Central memory CD8-positive, alpha-beta T cell (primary cell): ENCODE measurements around the gene TUBGCP3.
A peak's percentile ranks its signal among the peaks of the same experiment; 100 is the strongest.
"Not testable (repeated sequence)": the region's sequence is repeated elsewhere in the genome, so short reads cannot be mapped to it uniquely, and the experiment has no call there.

Experiments used
- ATAC-seq: fragments of 150-1000 bp; cut with Tn5 transposase; replicated peaks from 2 replicates; pipeline ENCODE4 v1.10.0; 2022; ENCODE audit warnings: mild to moderate bottlenecking, moderate FRiP score, moderate number of reproducible peaks; ENCODE audit not compliant: poor library complexity, severe bottlenecking; ENCODE audit errors: extremely low read depth
- DNase-seq, 2 donors: peaks; one replicate each; pipeline ENCODE4 v3.0.0; 2021; ENCODE audit warnings: low spot score in 2 of 2
- H3K27ac Mint-ChIP-seq: one replicate; pipeline ENCODE4 v1.8.0; 2022; ENCODE audit warnings: low read depth, mild to moderate bottlenecking, moderate library complexity, mixed read lengths
- H3K27me3 Mint-ChIP-seq: one replicate; pipeline ENCODE4 v1.8.0; 2022; ENCODE audit warnings: mixed read lengths
- H3K36me3 Mint-ChIP-seq: one replicate; pipeline ENCODE4 v1.8.0; 2022; ENCODE audit warnings: mild to moderate bottlenecking, moderate library complexity, mixed read lengths; ENCODE audit not compliant: insufficient read depth
- H3K4me1 Mint-ChIP-seq: one replicate; pipeline ENCODE4 v1.8.0; 2022; ENCODE audit warnings: mixed read lengths
- H3K4me3 Mint-ChIP-seq: one replicate; pipeline ENCODE4 v1.8.0; 2022; ENCODE audit warnings: mild to moderate bottlenecking, moderate library complexity, mixed read lengths
- H3K9me3 Mint-ChIP-seq: one replicate; pipeline ENCODE4 v1.8.0; 2022; ENCODE audit warnings: mixed read lengths

TUBGCP3 gene, protein sequence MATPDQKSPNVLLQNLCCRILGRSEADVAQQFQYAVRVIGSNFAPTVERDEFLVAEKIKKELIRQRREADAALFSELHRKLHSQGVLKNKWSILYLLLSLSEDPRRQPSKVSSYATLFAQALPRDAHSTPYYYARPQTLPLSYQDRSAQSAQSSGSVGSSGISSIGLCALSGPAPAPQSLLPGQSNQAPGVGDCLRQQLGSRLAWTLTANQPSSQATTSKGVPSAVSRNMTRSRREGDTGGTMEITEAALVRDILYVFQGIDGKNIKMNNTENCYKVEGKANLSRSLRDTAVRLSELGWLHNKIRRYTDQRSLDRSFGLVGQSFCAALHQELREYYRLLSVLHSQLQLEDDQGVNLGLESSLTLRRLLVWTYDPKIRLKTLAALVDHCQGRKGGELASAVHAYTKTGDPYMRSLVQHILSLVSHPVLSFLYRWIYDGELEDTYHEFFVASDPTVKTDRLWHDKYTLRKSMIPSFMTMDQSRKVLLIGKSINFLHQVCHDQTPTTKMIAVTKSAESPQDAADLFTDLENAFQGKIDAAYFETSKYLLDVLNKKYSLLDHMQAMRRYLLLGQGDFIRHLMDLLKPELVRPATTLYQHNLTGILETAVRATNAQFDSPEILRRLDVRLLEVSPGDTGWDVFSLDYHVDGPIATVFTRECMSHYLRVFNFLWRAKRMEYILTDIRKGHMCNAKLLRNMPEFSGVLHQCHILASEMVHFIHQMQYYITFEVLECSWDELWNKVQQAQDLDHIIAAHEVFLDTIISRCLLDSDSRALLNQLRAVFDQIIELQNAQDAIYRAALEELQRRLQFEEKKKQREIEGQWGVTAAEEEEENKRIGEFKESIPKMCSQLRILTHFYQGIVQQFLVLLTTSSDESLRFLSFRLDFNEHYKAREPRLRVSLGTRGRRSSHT

DNA sequence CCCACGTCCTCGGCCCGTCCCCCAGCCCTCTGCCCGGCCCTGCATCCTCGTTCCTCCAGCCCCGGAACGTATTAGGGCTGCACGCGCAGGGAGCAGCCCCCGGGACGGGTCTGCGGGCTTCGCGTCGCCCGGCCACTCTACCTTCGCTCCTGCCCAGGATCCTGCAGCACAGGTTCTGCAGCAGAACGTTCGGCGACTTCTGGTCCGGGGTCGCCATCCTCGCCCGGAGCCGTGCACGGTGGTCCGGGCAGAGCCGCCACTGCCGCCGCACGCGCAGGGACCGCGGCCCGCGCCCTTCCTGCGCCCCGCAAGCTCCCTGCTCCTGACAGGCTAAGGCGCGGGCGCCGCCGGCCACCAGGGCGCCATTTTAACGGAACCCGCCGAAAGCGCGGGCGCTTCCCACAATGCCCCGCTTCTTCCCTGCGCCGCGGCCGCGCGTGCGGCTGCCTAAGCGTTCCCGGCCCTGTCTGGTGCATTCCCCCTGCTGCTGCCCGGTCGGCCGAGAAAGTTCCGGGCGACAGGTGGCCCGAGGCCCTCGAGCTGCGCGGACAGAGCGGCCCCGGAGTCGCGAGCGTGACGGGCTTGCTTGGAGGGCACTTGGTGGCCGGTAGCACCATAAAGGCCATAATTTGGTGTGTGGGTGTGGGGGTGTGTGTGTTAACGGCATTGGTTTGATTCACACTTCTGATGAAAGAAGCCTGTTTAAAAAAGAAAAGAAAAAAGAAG is at the start of gene TUBGCP3:
TSS of gene TUBGCP3 (minus strand) at position 390 of the 726 bp plus-strand sequence. CDS start at position 217, 173 bp downstream.
- no peaks in the 10 kb centered on the region for H3K9me3 Mint-ChIP-seq
- peak within 1 kb of the TSS; percentile 91 for H3K4me3 Mint-ChIP-seq
- H3K36me3 Mint-ChIP-seq, result peaks cover 9% of the 10 kb centered on the region
- ATAC-seq (peak; percentile 81), DNase-seq (peak; percentile 48 to 54)
- H3K27ac Mint-ChIP-seq, result peak within 1 kb of the TSS; percentile 91
- peaks cover 6% of the 10 kb centered on the region for H3K27me3 Mint-ChIP-seq
- H3K4me1 Mint-ChIP-seq, result peaks cover 34% of the 10 kb centered on the region

DNA sequence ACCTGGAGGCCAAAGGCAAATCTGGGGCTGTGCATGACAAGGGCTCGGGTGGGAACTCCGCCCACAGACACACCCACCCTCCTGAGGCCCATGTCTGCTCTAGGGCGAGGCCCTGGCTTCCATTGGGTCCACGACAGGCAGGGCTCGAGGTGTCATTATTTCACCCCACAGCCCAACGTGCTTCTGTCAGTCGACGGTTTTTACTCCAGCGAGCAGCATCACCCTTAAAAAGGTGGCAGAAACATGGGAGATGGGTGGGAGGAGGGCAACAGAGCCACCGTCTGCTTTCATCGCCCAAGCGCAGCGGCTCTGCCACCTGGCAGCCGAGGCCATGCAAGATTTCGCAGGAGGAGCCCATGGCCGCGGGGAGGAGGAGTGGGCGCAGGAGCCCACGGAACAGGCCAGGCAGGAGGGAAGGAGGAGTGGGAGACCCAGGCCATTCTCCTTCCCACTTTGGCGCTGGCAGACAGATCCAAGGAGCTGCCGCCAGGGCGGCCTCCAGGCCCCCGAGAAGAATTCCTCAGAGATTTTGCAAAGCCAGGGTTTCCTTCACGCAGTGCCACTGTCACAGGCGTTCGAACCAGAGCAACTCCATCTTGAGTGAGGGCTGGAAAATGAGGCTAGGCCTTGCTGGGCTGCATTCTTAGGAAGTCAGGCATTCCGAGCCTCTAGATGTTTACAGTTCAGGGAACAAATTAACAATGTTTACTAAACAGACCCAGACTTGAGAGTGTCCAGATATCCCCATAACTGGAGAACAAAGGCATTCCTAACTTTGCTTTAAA is 49.3 kb upstream of the TUBGCP3 start:
- no peak for DNase-seq
- Mint-ChIP-seq H3K27ac (no peak overlapping the region), H3K27me3 (peaks cover 55% of the 10 kb centered on the region), H3K36me3 (peaks cover 3% of the 10 kb centered on the region), H3K4me3 (no peak overlapping the region), H3K4me1 (peaks cover 5% of the 10 kb centered on the region), H3K9me3 (no peaks in the 10 kb centered on the region)
- ATAC-seq, result no peak

DNA sequence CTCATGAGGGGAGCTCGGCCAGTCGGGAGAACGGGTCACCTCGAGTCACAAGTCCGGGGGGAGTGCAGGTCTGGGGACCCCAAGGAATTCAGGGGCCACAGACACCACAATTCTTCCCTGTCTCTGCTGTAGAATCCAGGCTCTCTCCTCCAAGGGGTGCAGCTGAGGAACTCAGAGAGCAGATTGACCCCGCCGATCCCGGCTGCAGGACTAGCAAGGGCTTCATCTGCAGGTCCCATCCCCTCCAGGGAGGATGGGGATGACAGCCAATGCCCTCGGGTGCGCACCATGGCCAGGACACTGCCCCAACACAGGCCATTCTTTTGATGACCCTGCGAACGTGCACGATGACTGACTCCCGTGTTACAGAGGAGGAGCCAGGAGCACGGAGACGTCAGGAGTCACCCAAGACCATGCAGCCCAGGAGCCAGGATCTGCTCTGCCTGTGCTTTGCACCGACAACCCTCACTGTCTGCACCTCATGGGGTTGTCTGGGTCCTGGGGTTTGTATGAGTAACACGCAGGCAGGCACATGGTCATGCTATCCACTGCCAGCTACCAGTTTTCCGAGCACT is 48.5 kb upstream of the TUBGCP3 start:
- peaks cover 3% of the 10 kb centered on the region for H3K36me3 Mint-ChIP-seq
- no peak overlapping the region for H3K27ac Mint-ChIP-seq
- peaks cover 48% of the 10 kb centered on the region for H3K27me3 Mint-ChIP-seq
- DNase-seq (no peak), ATAC-seq (no peak)
- H3K4me3 Mint-ChIP-seq, result no peak overlapping the region
- no peaks in the 10 kb centered on the region for H3K9me3 Mint-ChIP-seq
- H3K4me1 Mint-ChIP-seq, result peaks cover 5% of the 10 kb centered on the region

DNA sequence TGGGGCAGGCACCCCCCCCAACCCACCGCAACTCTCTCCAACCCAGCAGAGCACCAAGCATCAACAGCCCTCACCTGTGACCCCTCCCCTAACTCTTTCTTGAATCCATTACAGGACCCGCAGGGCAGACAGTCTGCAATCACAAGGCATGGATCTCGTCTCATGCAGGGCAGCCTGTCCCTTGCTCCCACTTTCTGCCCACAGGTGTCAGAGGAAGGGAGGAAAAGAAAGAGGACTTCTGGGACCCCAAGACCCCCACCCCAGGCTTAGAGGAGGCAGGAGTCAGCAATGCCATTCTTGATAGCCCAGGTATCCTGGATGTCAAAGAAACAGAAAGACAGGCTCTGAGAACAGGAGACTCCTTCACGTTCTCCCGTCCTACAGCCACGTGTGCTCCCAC is 47.4 kb upstream of the TUBGCP3 start:
- DNase-seq (no peak), ATAC-seq (no peak)
- no peaks in the 10 kb centered on the region for H3K9me3 Mint-ChIP-seq
- no peak overlapping the region for H3K4me3 Mint-ChIP-seq
- peaks cover 5% of the 10 kb centered on the region for H3K4me1 Mint-ChIP-seq
- peaks cover 3% of the 10 kb centered on the region for H3K36me3 Mint-ChIP-seq
- H3K27me3 Mint-ChIP-seq, result peaks cover 41% of the 10 kb centered on the region
- no peak overlapping the region for H3K27ac Mint-ChIP-seq

DNA sequence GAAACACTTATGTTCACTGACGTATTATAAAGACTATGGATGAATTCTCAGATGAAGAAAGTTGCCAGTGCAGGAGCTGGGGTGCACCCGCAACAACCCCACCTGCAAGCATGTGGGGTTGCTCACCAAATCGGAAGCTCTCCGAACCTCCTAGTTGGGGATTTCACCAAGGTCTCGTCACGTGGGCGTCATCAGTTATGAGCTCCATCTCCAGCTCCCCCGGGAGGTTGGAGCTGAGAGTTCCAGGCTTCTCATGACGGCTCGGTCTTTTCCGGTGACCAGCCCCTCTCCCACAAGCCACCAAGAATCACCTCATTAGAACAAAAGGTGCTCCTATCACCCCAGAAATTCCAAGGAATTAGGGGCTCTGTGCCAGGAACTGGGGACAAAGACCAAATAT is 46.1 kb upstream of the TUBGCP3 start:
- Mint-ChIP-seq H3K9me3 (no peaks in the 10 kb centered on the region), H3K27ac (no peak overlapping the region), H3K27me3 (peaks cover 31% of the 10 kb centered on the region), H3K4me3 (no peak overlapping the region), H3K4me1 (no peaks in the 10 kb centered on the region), H3K36me3 (no peaks in the 10 kb centered on the region)
- ATAC-seq, result no peak
- no peak for DNase-seq

DNA sequence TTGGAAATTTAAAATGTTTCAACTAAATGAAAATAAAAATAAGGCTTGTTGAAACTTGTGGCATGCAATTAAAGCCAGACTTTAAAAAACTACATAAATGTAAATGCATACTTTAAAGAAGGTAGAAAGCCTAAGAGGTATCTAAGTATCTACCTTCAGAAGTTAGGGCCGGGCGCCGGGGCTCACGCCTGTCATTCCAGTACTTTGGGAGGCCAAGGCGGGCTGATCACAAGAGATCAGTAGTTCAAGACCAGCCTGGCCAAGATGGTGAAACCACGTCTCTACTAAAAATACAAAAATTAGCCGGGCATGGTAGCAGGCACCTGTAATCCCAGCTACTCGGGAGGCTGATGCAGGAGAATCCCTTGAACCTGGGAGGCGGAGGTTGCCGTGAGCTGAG is 42.3 kb upstream of the TUBGCP3 start:
- H3K27ac Mint-ChIP-seq, H3K4me3 Mint-ChIP-seq, H3K9me3 Mint-ChIP-seq, H3K4me1 Mint-ChIP-seq, H3K36me3 Mint-ChIP-seq, ATAC-seq, DNase-seq: not testable (repeated sequence)
- peaks cover 32% of the 10 kb centered on the region for H3K27me3 Mint-ChIP-seq

DNA sequence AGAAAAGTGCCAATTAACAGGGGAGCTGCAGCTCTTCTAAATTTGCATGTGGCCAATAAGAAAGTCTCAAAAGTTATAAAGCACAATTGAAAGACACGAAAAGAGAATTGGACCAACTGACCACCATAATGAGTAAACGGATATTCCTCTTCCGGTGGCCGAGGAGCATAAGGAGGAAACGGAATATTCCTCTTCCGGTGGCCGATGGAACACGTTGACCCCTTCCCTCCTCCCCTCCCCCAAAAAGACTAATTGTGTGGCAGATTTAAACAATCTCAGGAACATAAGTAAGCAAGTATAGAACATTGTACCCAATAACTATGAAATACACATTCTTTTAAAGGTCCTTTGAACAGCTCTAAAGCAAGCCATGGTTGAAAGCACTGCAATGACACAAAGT is 41.2 kb upstream of the TUBGCP3 start:
- peaks cover 43% of the 10 kb centered on the region for H3K27me3 Mint-ChIP-seq
- no peaks in the 10 kb centered on the region for H3K9me3 Mint-ChIP-seq

DNA sequence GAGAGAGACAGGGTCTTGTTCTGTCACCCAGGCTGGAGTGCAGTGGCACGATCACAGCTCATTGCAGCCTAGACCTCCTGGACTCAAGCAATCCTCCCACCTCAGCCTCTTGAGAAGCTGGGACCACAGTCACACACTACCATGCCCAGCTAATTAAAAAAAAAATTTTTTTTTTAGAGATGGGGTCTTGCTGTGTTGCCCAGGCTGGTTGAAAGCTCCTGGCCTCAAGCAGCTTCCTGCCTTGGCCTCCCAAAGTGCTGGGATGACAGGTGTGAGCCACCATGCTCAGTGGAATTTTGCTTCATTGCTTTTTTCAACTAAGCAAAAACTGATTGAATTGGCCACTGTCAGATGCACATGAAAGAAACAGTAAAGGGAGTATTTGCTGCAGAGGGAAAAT is 39.7 kb upstream of the TUBGCP3 start:
- peaks cover 59% of the 10 kb centered on the region for H3K27me3 Mint-ChIP-seq
- not testable (repeated sequence) for H3K4me1 Mint-ChIP-seq, ATAC-seq, H3K9me3 Mint-ChIP-seq, H3K4me3 Mint-ChIP-seq, DNase-seq, H3K36me3 Mint-ChIP-seq
- H3K27ac Mint-ChIP-seq, result peak overlapping the region; percentile 55

More for the DNA sequence above, 41.2 kb upstream of the TUBGCP3 start:
- H3K4me3 Mint-ChIP-seq, result no peak overlapping the region
- H3K4me1 Mint-ChIP-seq, result no peaks in the 10 kb centered on the region
- DNase-seq (no peak), ATAC-seq (no peak)
- no peak overlapping the region for H3K27ac Mint-ChIP-seq
- H3K36me3 Mint-ChIP-seq, result no peaks in the 10 kb centered on the region

DNA sequence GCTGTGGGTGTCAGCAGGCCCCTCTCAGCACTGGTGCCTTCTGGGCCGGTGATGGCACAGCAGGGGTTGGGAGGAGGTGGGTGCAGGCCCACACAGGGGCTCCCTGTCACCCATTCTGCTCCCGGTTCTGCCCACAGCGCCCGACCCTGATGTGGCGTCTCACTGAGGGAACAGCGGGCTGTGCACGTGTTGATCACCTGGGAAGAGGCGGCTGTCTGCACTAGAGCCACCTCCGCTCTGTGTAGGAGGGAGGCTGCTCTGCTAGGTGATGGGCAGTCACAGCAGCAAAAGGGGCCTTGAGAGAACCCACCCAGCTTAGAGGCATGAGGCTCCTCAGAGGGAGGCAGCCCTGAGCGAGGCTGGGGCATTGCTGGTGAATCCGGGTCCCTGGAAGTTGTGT is 39.2 kb upstream of the TUBGCP3 start:
- no peaks in the 10 kb centered on the region for H3K4me1 Mint-ChIP-seq
- peak overlapping the region; percentile 55 for H3K27ac Mint-ChIP-seq
- ATAC-seq, result no peak
- peaks cover 63% of the 10 kb centered on the region for H3K27me3 Mint-ChIP-seq
- no peak overlapping the region for H3K4me3 Mint-ChIP-seq
- no peak for DNase-seq
- no peaks in the 10 kb centered on the region for H3K9me3 Mint-ChIP-seq
- H3K36me3 Mint-ChIP-seq, result no peaks in the 10 kb centered on the region

DNA sequence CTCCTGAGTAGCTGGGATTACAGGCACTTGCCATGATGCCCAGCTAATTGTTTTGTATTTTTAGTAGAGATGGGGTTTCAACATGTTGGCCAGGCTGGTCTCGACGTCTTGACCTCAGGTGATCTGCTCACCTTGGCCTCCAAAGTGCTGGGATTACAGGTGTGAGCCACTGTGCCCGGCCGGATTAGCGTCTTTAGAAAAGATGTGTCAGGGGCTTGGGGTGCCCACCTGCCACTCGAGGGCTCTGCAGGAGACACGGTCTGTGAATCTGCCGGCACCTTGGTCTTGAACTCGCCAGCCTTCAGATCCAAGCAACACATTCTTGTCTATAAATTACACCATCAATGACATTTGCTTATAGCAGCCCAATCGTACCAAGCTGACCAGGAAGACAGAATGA is 38.8 kb upstream of the TUBGCP3 start:
- DNase-seq (no peak), ATAC-seq (no peak)
- H3K36me3 Mint-ChIP-seq, result no peaks in the 10 kb centered on the region
- H3K9me3 Mint-ChIP-seq, result no peaks in the 10 kb centered on the region
- H3K4me1 Mint-ChIP-seq, result no peaks in the 10 kb centered on the region
- H3K27ac Mint-ChIP-seq, result no peak overlapping the region
- peaks cover 67% of the 10 kb centered on the region for H3K27me3 Mint-ChIP-seq
- H3K4me3 Mint-ChIP-seq, result no peak overlapping the region

DNA sequence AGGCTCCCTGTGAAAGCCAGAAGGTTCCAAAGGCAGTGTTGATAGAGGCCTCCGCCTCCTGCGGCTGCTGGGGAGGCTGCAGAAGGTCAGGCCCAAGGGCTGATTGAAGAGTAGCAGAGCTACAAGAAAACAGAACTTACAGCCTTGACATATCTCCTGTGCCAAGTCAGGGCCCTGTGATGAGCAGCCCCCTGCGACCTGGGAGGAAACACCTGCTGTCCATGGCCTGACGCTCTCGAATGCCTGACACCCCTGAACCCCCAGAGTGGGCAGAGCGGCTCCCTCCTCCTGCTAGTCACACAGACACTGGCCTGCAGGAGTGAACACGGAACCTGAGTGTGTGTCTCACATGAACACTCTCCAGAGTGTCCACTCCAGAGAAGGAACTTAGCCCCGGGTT is 38.2 kb upstream of the TUBGCP3 start:
- H3K4me3 Mint-ChIP-seq, result no peak overlapping the region
- H3K27me3 Mint-ChIP-seq, result peaks cover 67% of the 10 kb centered on the region
- no peaks in the 10 kb centered on the region for H3K36me3 Mint-ChIP-seq
- H3K27ac Mint-ChIP-seq, result no peak overlapping the region
- ATAC-seq (no peak), DNase-seq (no peak)
- H3K9me3 Mint-ChIP-seq, result no peaks in the 10 kb centered on the region
- no peaks in the 10 kb centered on the region for H3K4me1 Mint-ChIP-seq
